ENCODE data around the gene ADAMTS9.
A peak's percentile ranks its signal among the peaks of the same experiment; 100 is the strongest.

Gene ADAMTS9

GRCh38 chr3:64518496-64518895 lies 169.3 kb downstream of the ADAMTS9 start:
- DNase-seq = no peak

- no peak for DNase-seq
These were observed 172.9 kb downstream of the ADAMTS9 start for GRCh38 chr3:64514889-64515288.

GRCh38 chr3:64509206-64509605 lies 178.6 kb downstream of the ADAMTS9 start:
- DNase-seq = no peak

DNA sequence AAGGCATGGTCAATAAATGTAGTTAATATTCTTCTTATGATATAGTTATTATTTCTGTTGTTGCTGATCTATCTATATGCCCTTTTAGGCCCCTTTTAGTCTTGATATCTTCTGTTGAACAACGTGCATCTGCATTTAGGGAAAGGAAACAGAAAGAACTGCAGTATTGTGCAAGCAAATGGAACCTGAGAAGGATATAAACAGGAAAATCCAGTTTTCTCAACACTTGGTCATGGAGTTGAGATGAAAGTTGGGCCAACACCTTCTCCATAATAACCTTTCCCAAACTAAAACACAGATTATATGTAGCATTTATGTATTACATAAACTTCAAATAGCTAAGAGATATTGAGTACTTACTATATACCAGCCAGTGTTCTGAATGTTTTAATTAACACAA lies 179.7 kb downstream of the ADAMTS9 start:
- DNase-seq = no peak

DNA sequence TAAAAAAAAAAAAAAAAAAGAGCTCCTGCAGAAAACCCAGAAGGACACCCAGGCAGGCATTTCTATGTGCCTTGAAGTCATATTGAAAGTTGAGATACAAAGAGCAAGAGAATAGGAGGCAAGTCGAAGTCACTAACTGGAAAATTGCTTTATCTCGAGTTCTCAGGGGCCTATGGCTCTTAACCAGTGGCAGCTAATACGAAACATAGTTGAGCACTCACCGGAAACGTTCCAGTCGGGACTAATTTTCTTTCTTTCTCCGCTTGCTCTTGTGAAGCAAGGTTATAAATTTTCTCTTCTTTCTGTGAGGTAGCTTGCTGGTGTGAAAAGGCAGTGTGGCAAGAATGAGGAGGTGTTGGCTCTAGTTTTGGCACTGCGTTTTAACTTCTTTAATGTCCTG lies 181.5 kb downstream of the ADAMTS9 start:
- no peak for DNase-seq

- no peak for DNase-seq
These were observed 182.4 kb downstream of the ADAMTS9 start for GRCh38 chr3:64505419-64505818.

DNA sequence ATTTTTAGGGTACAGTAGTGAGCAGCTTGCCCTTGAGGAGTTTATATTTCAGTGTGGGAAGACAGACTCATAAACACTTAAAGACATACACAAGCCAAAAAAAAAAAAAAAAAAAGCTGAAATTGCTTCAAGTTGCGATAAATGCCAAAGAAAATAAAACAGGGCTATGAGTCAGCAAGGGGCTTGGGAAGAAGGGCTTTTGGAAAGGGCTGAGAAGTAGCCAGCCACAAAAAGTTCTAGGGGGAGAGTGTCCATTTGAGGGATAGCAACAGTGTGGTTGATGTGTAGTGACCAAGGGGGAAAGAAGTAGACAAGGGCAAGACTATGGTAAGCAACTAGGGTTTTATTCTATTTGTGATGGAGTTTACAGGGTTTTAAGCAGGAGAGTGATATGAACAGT lies 185.5 kb downstream of the ADAMTS9 start:
- no peak for DNase-seq

DNA sequence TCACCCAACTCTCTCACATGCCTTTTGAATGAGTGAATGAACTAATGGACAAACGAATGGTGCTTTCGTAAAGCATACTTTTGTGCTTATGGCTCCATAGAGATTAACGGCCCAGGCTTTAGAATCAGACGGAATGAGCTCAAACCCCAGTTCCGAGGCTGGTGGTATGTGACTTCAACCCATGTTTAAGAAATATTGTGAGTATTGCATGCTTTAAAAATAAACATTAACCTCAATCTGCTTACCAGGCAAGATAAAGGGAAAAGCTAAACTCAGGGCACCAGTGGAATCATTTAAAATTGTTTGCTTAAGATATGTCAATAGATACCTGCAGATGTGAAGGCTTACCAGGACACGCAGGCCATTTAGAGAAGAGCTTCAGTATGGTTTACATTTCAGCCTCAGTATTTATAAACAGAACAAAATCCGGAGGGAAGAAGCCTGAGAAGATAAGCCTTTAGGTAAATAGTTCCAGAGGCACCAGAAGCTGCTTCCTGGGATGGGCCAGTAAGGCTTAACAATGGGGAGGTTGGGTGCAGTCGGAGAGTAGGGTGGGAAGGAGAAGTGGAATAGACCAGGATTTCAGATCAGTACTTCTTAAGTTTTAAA lies 186.4 kb downstream of the ADAMTS9 start:
- no peak for DNase-seq

DNA sequence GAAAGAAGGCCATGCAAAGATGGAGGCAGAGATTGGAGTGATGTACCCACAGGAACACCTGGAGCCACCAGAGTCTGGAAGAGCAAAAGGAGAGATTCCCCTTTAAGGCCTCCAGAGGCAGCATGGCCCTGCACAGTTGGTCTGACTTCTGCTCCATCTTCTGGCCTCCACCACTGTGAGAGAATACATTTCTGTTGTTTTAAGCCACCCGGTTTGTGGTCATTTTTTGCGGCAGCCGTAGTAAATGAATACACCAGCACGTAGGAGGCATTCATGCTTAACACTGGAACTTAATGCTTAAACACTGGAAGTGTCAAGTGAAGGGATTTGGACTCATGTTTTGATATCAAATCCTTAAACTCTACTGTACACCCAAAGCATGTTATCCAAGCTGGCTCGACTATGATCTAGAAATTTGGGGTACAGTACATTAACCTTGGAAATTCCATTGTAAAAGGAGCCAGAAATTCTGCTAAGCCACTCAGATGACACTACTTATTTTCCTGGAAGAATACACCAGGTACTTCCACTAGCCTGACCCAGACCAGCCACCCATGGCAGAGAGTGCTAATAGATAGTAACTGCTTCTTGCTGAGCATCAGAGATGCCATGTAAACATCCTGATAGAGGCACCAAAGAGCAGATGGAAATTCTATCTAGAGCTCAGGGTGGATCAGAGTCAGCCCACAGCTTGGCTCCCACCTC lies 190.9 kb downstream of the ADAMTS9 start:
- DNase-seq = no peak

DNA sequence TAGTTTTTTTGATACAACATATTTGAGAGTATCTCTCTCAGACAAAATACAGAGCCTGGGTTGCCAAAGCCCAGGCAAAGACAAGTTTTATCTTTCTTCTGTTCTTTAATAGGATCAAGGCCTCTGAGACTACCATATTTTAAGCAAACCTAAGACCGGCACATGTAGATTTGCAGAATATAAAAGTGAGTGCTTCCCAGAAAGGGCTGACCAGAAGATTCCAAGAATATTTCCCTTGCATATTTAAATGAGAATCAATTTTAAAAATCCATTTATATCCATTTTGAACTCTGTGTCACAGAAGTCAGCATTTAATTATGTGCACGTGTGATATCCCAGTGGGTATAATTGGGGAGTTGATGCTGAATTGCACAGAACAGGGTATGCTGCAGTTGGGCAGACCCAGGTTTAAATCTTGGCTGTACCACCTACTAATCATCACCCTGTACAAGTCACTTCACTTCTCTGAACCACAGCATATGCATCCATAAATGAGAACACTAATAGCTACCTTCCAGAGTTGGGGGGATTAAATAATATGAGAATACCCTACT lies 191.9 kb downstream of the ADAMTS9 start:
- DNase-seq = no peak

- DNase-seq = no peak
These were observed 192.5 kb downstream of the ADAMTS9 start for GRCh38 chr3:64495121-64495780.

GRCh38 chr3:64494526-64494925 lies 193.3 kb downstream of the ADAMTS9 start:
- no peak for DNase-seq

DNA sequence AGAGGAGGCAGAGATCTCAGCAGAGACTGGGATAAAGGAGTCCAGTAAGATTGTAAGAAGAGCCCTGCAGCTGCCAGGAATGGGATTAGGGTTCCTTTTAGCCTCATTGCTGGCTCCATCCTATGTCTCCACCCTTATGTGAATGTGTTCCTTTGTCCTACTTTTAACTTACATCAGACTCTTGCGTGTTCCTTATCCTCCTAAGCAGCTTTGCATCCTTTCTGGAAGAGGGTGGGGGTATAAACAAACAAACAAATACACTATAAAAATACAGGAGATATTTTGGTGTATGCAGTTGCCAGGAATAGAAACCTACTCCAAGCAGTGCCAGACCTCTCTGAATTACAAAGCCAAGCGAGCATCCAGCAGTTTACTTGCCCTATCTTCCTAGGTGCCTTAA lies 194.7 kb downstream of the ADAMTS9 start:
- DNase-seq = no peak

DNA sequence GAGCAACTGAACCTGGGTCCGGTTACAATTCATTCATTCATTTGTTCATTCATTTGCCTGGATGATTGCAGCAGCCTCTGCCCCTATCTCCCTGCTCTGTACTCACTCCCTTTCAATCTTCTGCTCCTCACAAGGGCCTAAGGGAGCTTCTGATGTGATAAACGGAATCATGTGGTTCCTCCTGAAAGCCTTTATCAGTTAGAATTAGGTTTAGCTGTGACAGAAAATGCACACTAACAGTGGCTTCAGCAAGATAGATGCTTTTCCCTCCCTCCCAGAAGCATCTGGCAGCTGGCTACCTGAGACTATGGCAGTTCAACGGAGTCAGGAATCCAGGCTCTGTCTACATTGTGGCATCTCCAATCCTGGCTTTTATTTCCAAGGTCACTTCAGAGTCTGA lies 196.0 kb downstream of the ADAMTS9 start:
- DNase-seq = no peak

GRCh38 chr3:64490180-64490724 lies 197.5 kb downstream of the ADAMTS9 start:
- no peak for DNase-seq

DNA sequence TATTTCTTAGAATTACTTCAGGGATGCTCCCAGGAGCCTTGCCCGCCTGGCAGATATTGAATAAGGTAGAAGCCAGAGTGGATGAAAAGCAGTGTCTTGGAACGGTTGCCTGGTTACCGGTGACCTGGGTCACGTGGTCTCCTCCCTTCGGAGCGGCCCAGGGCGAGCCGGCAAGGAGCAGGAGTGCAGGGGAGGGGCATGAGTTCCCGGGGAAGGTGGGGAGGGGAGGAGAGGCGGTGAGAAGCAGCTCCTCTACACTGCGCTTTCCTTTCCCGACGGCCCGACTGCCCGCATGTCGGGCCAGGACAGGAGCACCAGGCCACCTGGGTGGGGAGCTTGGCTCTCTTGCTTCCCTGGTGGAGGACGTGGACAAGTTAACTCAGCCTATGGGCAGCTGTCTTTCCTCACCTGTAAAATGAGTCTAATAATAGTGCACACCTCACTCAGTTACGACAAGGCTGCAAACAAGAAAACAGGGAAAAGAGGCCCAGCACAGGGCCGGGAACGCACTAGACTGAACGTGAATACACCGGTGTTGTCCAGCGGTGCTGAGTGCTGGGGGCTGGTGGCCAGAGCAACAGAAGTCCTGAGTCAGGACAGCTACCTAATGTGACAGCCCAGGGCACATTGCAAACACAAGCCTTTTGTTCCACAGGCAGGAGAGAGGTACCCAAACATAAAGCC lies 198.3 kb downstream of the ADAMTS9 start:
- DNase-seq = no peak

DNA sequence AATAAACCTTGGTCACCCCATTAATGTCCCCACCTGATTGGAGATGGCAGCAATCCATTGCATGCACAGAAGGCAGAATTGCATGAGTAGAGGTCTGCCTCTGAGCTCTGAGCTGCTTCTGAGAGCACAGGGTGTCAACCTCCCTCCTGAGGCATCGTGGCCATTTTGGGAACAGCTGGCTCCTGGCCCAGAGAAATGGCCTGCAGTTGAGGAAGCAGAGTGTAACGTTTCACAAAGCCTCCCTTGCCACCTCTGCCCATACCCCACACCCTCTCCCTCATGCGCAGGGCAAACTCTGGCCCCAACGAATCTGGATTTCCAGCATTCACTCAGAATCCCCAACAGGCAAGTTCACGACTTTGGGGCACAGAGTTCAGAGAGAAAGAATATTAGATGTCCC lies 198.9 kb downstream of the ADAMTS9 start:
- DNase-seq = no peak

DNA sequence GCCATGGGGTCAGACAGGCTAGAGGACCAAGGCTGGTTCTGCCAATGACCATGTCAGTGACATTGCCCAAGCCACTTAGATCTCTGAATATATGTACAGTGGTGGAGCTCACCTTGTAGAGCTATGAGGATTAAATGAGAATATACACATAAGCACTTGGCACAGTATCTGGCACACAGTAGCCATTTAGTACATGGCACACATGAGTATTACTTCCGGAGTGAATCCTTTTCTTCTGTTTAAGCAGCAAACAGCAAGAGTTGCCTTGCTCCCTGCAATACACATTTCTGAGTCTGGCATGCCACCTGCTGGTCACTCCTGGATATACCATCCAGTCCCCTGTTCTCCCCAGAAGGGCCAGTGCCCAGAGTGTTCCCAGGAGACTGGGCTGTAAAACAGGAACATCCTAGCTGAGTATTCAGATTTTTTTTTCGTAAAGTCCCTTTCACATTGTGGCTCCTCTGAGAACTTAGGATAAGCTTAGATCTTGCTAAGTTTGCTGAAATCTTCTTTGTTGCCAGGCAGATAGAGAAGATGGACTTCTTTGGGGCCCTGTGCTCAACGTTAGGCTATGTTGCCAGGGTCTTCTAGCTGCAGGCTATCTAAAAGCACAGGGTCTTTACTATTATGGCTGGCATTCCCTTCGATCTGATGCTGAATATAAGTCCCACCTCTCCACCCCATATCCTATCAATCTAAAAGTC lies 203.4 kb downstream of the ADAMTS9 start:
- peak; percentile 50 for DNase-seq

DNA sequence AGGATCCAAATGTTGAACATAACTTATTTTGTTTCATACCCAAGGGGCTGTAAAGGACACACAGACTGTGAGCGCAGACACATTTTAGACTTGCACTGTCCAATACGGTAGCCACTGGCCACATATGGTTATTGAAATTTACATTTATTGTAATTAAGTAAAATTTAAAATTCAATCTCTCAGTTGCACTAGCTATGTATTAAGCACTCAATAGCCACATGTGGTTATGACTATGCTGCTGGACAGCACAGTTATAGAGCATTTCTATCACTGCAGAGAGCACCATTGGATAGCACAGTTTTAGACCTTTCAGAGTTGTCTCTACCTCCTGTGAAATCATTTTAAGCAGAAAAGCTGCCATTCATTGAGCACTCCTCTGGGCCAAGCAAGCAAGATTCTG lies 204.3 kb downstream of the ADAMTS9 start:
- no peak for DNase-seq

- DNase-seq = no peak
These were observed 212.8 kb downstream of the ADAMTS9 start for GRCh38 chr3:64475037-64475436.

DNA sequence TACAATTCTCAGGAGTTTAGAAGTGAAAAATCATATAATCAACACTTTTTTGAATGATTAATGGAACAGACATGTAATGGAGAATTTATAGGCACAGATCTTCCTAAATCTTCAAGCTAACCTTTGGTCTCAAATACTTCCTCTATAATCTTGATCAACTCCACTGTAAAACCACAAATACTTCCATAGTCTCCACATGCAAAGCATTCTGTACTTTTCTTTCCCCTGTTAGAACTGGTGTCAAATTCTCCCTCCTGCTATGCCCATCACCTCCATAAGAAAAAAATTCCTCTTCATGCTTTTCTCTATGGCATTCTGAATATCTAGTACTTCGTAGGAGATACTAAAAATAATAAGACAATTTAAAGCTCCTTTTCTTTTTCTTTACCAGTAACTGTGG lies 214.3 kb downstream of the ADAMTS9 start:
- no peak for DNase-seq

- DNase-seq = no peak
These were observed 217.4 kb downstream of the ADAMTS9 start for GRCh38 chr3:64470436-64470835.
